ENCODE measurements around the gene DNAJC21.
"Not testable (repeated sequence)": the region's sequence is repeated elsewhere in the genome, so short reads cannot be mapped to it uniquely, and the experiment has no call there.

Gene DNAJC21

GRCh38 chr5:34916518-34916917 is 12.8 kb upstream of the DNAJC21 start:
- TF ChIP-seq CTCF (IDR thresholded peaks at IDR 0.05; ENCODE audit: low read length) (no peak), EZH2 (IDR thresholded peaks at IDR 0.05; ENCODE audit: borderline replicate concordance, low read length) (no peak)
- Histone ChIP-seq H3K9me2 (ENCODE audit: low read depth, low read length) (no peaks in the 10 kb centered on the region), H4K20me1 (ENCODE audit: insufficient read depth, low read length) (no peaks in the 10 kb centered on the region), H3K9ac (ENCODE audit: low read length) (peak overlapping the region; percentile 88), H2AFZ (ENCODE audit: low read length) (no peak overlapping the region), H3F3A (ENCODE audit: insufficient read depth, low read length) (no peaks in the 10 kb centered on the region), H3K79me2 (ENCODE audit: insufficient read depth, low read length) (peaks cover 72% of the 10 kb centered on the region), H3K36me3 (ENCODE audit: insufficient read depth, low read length) (peaks cover 56% of the 10 kb centered on the region), H3K9me3 (ENCODE audit: low read length) (no peaks in the 10 kb centered on the region), H3K4me3 (ENCODE audit: low read depth, low read length, poor library complexity, severe bottlenecking) (peak overlapping the region; percentile 84), H3K27ac (ENCODE audit: low read depth, low read length, poor library complexity, severe bottlenecking) (peak overlapping the region; percentile 81), H3K4me2 (ENCODE audit: low read length) (peak overlapping the region; percentile 76), H3K4me1 (ENCODE audit: insufficient read depth, low read length, severe bottlenecking) (peaks cover 33% of the 10 kb centered on the region), H3K27me3 (ENCODE audit: insufficient read depth, low read length) (no peaks in the 10 kb centered on the region)

DNA sequence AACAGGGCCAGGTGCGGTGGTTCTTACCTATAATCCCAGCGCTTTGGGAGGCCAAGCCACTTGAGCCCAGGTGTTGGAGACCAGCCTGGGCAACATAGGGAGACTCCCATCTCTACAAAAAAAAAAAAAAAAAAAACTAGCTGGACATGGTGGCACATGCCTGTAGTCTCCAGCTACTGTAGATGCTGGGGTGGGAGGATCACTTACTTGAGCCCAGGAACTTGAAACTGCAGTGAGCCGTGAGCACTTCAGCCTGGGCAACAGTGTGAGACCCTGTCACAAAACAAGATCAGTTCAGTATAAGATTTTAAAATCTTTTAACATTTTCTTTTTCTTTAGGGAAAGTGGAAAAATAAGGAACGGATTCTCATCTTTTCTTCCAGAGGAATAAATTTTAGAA is 11.3 kb upstream of the DNAJC21 start:
- Histone ChIP-seq H3K4me1 (ENCODE audit: insufficient read depth, low read length, severe bottlenecking) (peaks cover 32% of the 10 kb centered on the region), H3K79me2 (ENCODE audit: insufficient read depth, low read length) (peaks cover 70% of the 10 kb centered on the region), H3K9me2 (ENCODE audit: low read depth, low read length) (no peaks in the 10 kb centered on the region), H3K27me3 (ENCODE audit: insufficient read depth, low read length) (no peaks in the 10 kb centered on the region), H3F3A (ENCODE audit: insufficient read depth, low read length) (no peaks in the 10 kb centered on the region), H2AFZ (ENCODE audit: low read length) (no peak overlapping the region), H3K9me3 (ENCODE audit: low read length) (no peaks in the 10 kb centered on the region), H3K4me3 (ENCODE audit: low read depth, low read length, poor library complexity, severe bottlenecking) (peak overlapping the region; percentile 84), H3K9ac (ENCODE audit: low read length) (peak overlapping the region; percentile 27; the same call in 1 of the 2 replicates), H4K20me1 (ENCODE audit: insufficient read depth, low read length) (no peaks in the 10 kb centered on the region), H3K4me2 (ENCODE audit: low read length) (peak overlapping the region; percentile 76), H3K36me3 (ENCODE audit: insufficient read depth, low read length) (peaks cover 58% of the 10 kb centered on the region), H3K27ac (ENCODE audit: low read depth, low read length, poor library complexity, severe bottlenecking) (no peak overlapping the region)
- TF ChIP-seq CTCF (IDR thresholded peaks at IDR 0.05; ENCODE audit: low read length) (no peak), EZH2 (IDR thresholded peaks at IDR 0.05; ENCODE audit: borderline replicate concordance, low read length) (no peak)

- H4K20me1 ChIP-seq (ENCODE audit: insufficient read depth, low read length) = no peaks in the 10 kb centered on the region
- peaks cover 21% of the 10 kb centered on the region for H3K4me1 ChIP-seq (ENCODE audit: insufficient read depth, low read length, severe bottlenecking)
- no peaks in the 10 kb centered on the region for H3F3A ChIP-seq (ENCODE audit: insufficient read depth, low read length)
- no peak overlapping the region for H3K4me3 ChIP-seq (ENCODE audit: low read depth, low read length, poor library complexity, severe bottlenecking)
- no peak overlapping the region for H2AFZ ChIP-seq (ENCODE audit: low read length)
- H3K27ac ChIP-seq (ENCODE audit: low read depth, low read length, poor library complexity, severe bottlenecking) = no peak overlapping the region
- H3K27me3 ChIP-seq (ENCODE audit: insufficient read depth, low read length) = no peaks in the 10 kb centered on the region
- H3K9me3 ChIP-seq (ENCODE audit: low read length) = no peaks in the 10 kb centered on the region
- H3K9ac ChIP-seq (ENCODE audit: low read length) = no peak overlapping the region
- H3K9me2 ChIP-seq (ENCODE audit: low read depth, low read length) = no peaks in the 10 kb centered on the region
- H3K4me2 ChIP-seq (ENCODE audit: low read length) = no peak overlapping the region
- peaks cover 59% of the 10 kb centered on the region for H3K79me2 ChIP-seq (ENCODE audit: insufficient read depth, low read length)
- peak; percentile 19 for TF ChIP-seq CTCF (IDR thresholded peaks at IDR 0.05; ENCODE audit: low read length)
- TF ChIP-seq EZH2 (IDR thresholded peaks at IDR 0.05; ENCODE audit: borderline replicate concordance, low read length) = no peak
- peaks cover 60% of the 10 kb centered on the region for H3K36me3 ChIP-seq (ENCODE audit: insufficient read depth, low read length)
These were observed 10.3 kb upstream of the DNAJC21 start for GRCh38 chr5:34919077-34919476.

- H3K4me1 ChIP-seq (ENCODE audit: insufficient read depth, low read length, severe bottlenecking); H3F3A ChIP-seq (ENCODE audit: insufficient read depth, low read length); H3K9ac ChIP-seq (ENCODE audit: low read length); H3K4me3 ChIP-seq (ENCODE audit: low read depth, low read length, poor library complexity, severe bottlenecking); H3K4me2 ChIP-seq (ENCODE audit: low read length); H3K9me2 ChIP-seq (ENCODE audit: low read depth, low read length); H3K27me3 ChIP-seq (ENCODE audit: insufficient read depth, low read length); H2AFZ ChIP-seq (ENCODE audit: low read length); H3K9me3 ChIP-seq (ENCODE audit: low read length); H3K27ac ChIP-seq (ENCODE audit: low read depth, low read length, poor library complexity, severe bottlenecking); H4K20me1 ChIP-seq (ENCODE audit: insufficient read depth, low read length): not testable (repeated sequence)
- Histone ChIP-seq H3K36me3 (ENCODE audit: insufficient read depth, low read length) (peaks cover 88% of the 10 kb centered on the region), H3K79me2 (ENCODE audit: insufficient read depth, low read length) (peaks cover 22% of the 10 kb centered on the region)
These were observed 6.1 kb upstream of the DNAJC21 start for GRCh38 chr5:34923256-34923655.
